ENCODE data around the gene FAN1. TPM values are rescaled to one million over a fixed set of nuclear protein-coding genes. Genes with fewer than 3 reads are reported as not detected.
A peak's percentile ranks its signal among the peaks of the same experiment; 100 is the strongest.

The FAN1 gene
- total RNA-seq (2021), result 27.4 and 28.2 TPM in 2 replicates
- long read RNA-seq, full-length matches to known transcripts, result 47 of 144 reads
- long read RNA-seq, partial matches to known transcripts, result 21 of 144 reads
- long read RNA-seq, other reads (novel, unspliced or antisense), result 76 of 144 reads

DNA sequence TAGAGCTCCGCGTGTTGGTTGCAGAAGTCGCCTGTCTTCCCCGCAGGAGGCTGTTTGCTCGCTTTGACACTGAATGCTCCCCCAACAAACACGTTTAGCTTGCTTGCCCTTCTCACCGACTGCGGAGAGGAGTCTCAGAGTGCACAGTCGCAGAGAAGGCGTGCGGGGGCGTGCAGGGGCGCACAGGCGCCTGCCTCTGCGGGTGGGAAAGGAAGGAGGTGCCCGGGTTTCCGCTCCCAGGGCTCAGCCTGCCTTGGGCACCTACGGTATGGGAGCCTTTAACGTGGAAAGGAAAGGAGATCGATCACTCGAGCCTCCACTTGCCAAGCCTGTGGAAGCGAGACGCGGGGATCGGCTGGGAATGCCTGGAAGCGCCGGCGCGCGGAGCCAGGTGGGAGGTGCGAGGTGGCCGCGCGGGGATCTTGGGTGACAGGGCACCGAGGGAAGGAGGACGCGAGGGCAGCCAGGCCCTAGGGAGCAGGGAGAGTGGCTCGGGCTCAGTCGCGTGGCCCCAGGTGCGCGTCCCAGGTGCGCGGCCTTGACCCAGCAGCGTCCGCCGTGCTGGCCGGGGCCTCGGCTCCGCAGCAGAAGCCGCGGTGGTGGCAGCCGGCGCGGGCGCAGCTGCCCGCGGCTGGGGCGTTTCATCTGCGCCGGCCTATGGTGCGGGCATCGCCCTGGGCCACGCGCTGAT, at the start of gene FAN1:
Gene FAN1, plus strand, starts transcription at position 419 of the 691 bp plus-strand sequence. CDS start 749 bp downstream, outside the sequence.
- H3K27ac ChIP-seq (ENCODE audit: insufficient read length, low read depth, low read length), result no peak within 1 kb of the TSS
- H2AFZ ChIP-seq (ENCODE audit: low read length), result no peak within 1 kb of the TSS

More for the DNA sequence above, at the start of gene FAN1:
- no peak within 1 kb of the TSS for H4K91ac ChIP-seq (ENCODE audit: insufficient read length, low read depth, low read length)
- no peak within 1 kb of the TSS for H2BK20ac ChIP-seq (ENCODE audit: low read depth, low read length, poor library complexity, severe bottlenecking)
- H3K9ac ChIP-seq (ENCODE audit: extremely low read depth, insufficient read length, low read length), result peak within 1 kb of the TSS; percentile 53
- no peak within 1 kb of the TSS for H3K18ac ChIP-seq (ENCODE audit: insufficient read length, low read depth, low read length)
- Mint-ChIP-seq H3K27me3 (ENCODE audit: low read depth) (no peaks in the 10 kb centered on the region; the same call in 1 of the 2 replicates), H3K27ac (peak within 1 kb of the TSS; percentile 36 to 88 (median 81); a peak in 5 of 7 replicates), H3K4me3 (peak within 1 kb of the TSS; percentile 91 to 93), H3K9me3 (peaks cover 0 to 2% of the 10 kb centered on the region in 2 experiments; a peak in 1 of 5 replicates), H3K4me1 (peaks cover 21 to 30% of the 10 kb centered on the region in 2 experiments), H3K36me3 (ENCODE audit: insufficient read depth in 1 of 3, low read depth in 3 of 3) (peaks cover 1 to 24% (median 22%) of the 10 kb centered on the region in 3 experiments; a peak in 6 of 7 replicates)
- no peak within 1 kb of the TSS for H3K23ac ChIP-seq (ENCODE audit: insufficient read length, low read depth, low read length)
- no peak within 1 kb of the TSS for H3K56ac ChIP-seq (ENCODE audit: insufficient read length, low read depth, low read length)
- H3K79me2 ChIP-seq (ENCODE audit: insufficient read depth, low read length), result no peaks in the 10 kb centered on the region
- H2BK5ac ChIP-seq (ENCODE audit: insufficient read length, low read length), result no peak within 1 kb of the TSS
- H4K8ac ChIP-seq (replicated peaks; ENCODE audit: insufficient read length, low read depth, low read length), result no peak within 1 kb of the TSS
- no peak within 1 kb of the TSS for H3K4ac ChIP-seq (ENCODE audit: low read depth, low read length)
- no peak within 1 kb of the TSS for H2AK5ac ChIP-seq (ENCODE audit: insufficient read length, low read length)
- H3K4me1 ChIP-seq (ENCODE audit: insufficient read depth, low read length), result no peaks in the 10 kb centered on the region
- no peaks in the 10 kb centered on the region for H3K79me1 ChIP-seq (ENCODE audit: insufficient read depth, low read depth, low read length, poor library complexity, severe bottlenecking)
- H3K27me3 ChIP-seq (ENCODE audit: insufficient read depth, low read length), result no peaks in the 10 kb centered on the region
- no peak within 1 kb of the TSS for H2BK15ac ChIP-seq (ENCODE audit: low read depth, low read length)
- H2BK12ac ChIP-seq (ENCODE audit: insufficient read length, low read depth, low read length), result no peak within 1 kb of the TSS
- H3K9me3 ChIP-seq (ENCODE audit: control insufficient read depth, low read depth, low read length), result no peaks in the 10 kb centered on the region
- H3K4me2 ChIP-seq (ENCODE audit: insufficient read depth, insufficient read length, low read length), result peak within 1 kb of the TSS; percentile 87
- no peak within 1 kb of the TSS for H4K5ac ChIP-seq (ENCODE audit: insufficient read length, low read depth, low read length)
- no peak within 1 kb of the TSS; the same call in 1 of the 2 replicates for H3K14ac ChIP-seq (ENCODE audit: insufficient read depth, low read length)
- no peak within 1 kb of the TSS for H2BK120ac ChIP-seq (ENCODE audit: low read depth, low read length, poor library complexity, severe bottlenecking)
- H4K20me1 ChIP-seq (ENCODE audit: control insufficient read depth, insufficient read depth, insufficient read length), result no peaks in the 10 kb centered on the region
- peaks cover 3% of the 10 kb centered on the region for H3K23me2 ChIP-seq (ENCODE audit: insufficient read length, low read depth, low read length, poor library complexity, severe bottlenecking)
- no peak within 1 kb of the TSS for H3T11ph ChIP-seq (ENCODE audit: low read length)
- DNase-seq, result peak; percentile 81
- no peak for TF ChIP-seq CTCF (conservative IDR thresholded peaks at IDR 0.05)
- WGBS (ENCODE audit: extremely low coverage, insufficient read length, low lambda C conversion rate), result no CpG with 5 or more reads among the region's 65 CpGs

Data from H9 (cell line).